AG09309 (cell line): ENCODE results near the gene LAMA2.

Experiments
- DNase-seq: peaks from one replicate; pipeline ENCODE4 v3.0.0-alpha.2; 2010; ENCODE audit warnings: low read depth
- H3K4me3 ChIP-seq: 2 replicates; pipeline ENCODE4 v1.5.1; 2011; ENCODE audit warnings: mild to moderate bottlenecking, low read depth, low read length, moderate library complexity; ENCODE audit not compliant: control insufficient read depth
- CTCF ChIP-seq: IDR thresholded peaks from 2 replicates; pipeline ENCODE4 v1.5.1; 2011; ENCODE audit warnings: mild to moderate bottlenecking, low read depth, low read length, inconsistent platforms; ENCODE audit not compliant: insufficient read depth, control insufficient read depth; ENCODE audit errors: missing control alignments

Gene LAMA2

DNA sequence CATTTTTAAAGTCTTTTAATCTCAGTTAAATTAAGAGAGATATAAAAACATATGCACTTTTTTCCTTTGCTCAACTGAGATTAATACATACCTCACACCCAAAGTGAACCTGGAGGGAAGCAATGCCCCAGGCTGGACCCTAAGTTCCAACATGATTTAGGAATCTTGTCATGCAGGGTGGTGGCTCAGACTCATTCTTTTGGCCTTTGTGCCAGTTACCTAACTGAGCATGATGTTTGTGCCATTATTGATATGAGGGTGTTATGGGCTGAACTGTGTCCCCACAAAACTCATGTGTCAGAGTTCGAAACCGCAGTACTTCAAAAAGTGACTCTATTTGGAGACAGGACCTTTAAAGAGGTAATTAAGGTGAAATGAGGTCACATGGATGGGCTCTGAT, 639.0 kb downstream of the LAMA2 start:
- DNase-seq: no peak
- no peak for TF ChIP-seq CTCF
- no peak overlapping the region for H3K4me3 ChIP-seq

DNA sequence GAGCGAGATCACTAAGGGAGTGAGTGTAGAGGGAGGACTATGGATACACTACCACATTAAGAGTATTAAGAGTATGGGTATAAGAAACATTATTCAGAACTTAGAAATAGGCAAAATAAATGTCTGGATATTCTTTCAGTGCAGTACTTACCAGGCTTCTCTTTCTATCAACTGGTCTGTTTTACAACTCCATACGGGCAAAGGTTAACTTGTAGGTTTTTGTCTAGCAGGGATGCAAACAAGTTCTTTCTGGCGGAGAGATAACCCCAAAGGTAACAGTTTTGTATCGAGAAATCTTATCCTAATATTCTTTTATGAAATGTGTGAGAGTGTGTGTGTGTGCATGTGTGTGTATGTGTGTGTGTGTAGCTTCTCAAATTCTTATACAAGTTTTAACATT, 640.9 kb downstream of the LAMA2 start:
- H3K4me3 ChIP-seq: no peak overlapping the region
- TF ChIP-seq CTCF: no peak
- no peak for DNase-seq

DNA sequence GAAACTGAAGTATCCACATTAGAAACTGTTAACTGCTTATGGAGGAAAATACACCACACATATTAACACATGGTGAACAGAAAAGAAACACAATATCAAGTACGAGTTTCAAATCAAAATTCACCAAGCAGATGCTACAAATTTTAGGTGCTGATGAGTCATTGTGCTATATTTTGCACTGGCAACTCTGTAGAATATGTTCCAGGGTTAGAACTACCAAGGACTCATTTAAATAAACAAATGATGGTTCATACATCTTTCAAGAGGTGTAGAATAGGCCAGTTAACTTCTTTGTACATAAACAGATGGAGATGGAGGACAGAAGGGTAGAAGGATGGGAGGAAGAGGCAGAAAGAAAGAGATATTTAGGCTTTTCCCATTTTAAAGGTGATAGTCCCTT, 642.1 kb downstream of the LAMA2 start:
- TF ChIP-seq CTCF: no peak
- H3K4me3 ChIP-seq: no peak overlapping the region
- no peak for DNase-seq

DNA sequence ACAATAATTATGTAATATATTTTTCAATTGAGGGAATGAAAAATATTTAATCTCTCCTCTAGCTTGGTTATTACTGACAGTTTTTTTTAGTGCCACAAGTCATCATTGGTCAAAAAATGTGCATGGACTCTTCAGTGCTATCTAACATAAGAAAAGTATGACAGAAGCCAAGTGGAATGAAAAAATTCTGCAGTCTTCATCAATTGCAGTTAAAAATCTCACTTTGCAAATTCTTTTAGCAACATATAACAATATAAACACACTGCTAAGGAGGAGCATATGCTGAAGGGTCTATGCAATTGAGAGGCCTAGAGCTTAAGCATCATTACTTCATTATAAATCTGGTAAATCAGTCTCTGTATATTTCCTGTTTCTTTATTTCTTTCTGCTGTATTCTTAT, 652.0 kb downstream of the LAMA2 start:
- no peak for DNase-seq
- TF ChIP-seq CTCF: no peak
- H3K4me3 ChIP-seq: no peak overlapping the region

DNA sequence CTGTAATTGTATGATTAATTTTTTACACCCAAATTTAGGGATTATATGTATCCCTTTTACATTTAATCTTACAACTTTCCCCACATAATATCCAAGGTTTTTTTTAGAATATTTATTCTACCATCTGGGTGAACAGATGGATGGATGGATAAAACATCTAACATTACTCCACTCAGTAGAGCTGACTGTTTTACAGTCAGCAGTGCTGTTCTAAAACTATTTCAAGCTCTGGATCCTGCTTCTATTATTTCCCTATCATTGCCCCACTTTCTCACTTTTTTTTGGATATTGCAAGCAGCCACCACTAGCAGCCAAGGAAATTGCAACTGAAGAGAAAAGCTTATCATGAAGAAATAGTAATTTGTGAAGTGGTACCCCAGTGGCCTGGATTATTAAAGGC, 653.3 kb downstream of the LAMA2 start:
- H3K4me3 ChIP-seq: no peak overlapping the region
- no peak for DNase-seq
- no peak for TF ChIP-seq CTCF

- DNase-seq: no peak
- no peak for TF ChIP-seq CTCF
Measured at GRCh38 chr6:129539032-129539431, 656.1 kb downstream of the LAMA2 start.

DNA sequence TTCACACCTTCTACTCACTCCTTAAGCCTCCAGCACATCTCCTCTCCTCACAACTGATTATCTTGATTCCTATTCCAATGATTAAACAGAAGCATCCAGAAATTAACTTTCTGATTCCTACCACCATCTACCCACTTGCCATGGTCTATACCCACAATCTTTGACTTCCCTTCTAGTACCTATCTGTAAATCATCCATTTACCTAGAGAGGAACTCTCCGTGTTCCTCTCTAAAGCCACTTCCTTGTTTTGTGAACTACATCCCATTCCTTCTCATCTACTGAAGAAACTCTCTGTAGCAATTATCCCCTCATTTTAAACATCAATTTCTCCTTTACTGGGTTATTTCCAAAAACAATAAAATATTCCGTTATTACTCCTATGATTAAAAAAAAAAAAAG, 659.8 kb downstream of the LAMA2 start:
- no peak overlapping the region for H3K4me3 ChIP-seq
- no peak for DNase-seq
- no peak for TF ChIP-seq CTCF

More at GRCh38 chr6:129539032-129539431, 656.1 kb downstream of the LAMA2 start:
- no peak overlapping the region for H3K4me3 ChIP-seq
